HG02938 (cell line): ENCODE results near the gene FHOD3.
A peak's percentile ranks its signal among the peaks of the same experiment; 100 is the strongest.

Experiments
- ATAC-seq: cut with Tn5 transposase; IDR thresholded peaks from one replicate; pipeline ENCODE4 v1.9.1; 2021; ENCODE audit warnings: mild to moderate bottlenecking, moderate library complexity; ENCODE audit not compliant: unreplicated experiment

Gene FHOD3

DNA sequence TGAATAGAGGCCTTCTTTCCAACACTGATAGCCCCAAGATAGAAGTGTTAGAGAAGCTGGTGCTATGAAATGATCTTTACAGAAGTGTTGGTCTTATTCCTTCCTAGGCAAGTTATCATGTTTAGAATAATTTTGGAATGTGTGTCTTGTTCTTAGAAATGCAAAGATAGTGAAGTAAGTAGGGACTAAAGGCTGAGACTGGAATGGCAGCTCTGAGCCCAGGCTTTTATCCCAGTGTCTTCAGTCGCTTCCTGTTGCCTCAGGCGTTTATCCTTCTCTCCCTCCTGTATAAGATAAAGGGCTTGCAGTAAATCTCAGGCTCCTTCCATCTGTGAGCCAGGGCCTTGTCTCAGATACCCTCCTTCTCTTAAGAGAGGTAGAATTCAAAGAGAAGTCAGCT is 313.1 kb downstream of the FHOD3 start:
- ATAC-seq = no peak

DNA sequence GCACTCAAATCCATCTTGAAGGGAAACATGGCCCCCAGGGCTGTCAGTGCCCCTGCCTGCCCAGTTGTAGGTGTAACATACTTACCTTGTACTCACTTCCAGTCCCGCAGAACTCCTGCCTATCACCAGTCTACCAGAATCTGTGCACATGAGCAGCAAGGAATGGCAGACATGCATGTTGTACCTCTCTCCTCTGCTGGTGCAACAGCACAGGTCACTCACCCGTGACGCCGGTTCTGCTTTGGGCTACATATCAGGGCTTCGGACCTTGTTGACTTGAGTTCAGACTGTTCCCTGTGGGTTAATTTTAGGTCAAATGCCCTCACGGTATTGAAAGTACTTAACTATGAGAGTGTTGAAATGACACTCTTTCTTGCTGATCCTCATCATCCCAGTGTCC is 315.6 kb downstream of the FHOD3 start:
- ATAC-seq = no peak

DNA sequence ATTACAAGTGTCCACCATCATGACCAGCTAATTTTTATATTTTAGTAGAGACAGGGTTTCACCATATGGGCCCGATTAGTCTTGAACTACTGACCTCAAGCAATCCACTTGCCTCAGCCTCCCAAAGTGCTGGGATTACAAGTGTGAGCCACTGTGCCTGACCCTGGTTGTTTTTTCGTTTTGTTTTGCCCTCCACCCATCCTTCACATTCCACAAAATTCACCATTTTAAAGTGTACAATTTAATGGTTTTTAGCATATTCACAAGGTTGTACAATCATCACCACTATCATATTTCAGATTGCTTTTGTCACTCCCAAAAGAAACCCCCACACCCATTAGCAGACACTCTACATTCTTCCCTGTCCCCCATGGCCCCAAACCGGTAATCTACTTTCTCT is 316.3 kb downstream of the FHOD3 start:
- ATAC-seq = no peak

DNA sequence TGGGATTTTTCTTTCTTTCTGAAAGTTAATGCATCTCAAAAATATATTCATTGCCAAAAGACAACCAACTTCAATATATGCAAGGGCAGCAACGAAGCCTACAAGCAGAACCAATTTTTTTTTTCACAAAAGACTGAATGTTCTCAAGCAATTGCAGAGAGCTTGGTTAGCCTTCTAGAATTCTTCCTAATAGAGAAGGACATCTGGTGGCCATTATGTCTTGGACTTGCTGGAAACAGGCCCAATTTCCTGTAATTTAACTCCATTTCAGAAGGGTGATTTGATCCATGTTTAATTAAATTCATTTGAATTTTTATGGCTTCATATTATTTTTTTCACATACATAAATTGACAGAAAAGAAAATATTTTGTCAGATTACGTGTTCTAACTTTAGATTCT is 323.3 kb downstream of the FHOD3 start:
- ATAC-seq = no peak

DNA sequence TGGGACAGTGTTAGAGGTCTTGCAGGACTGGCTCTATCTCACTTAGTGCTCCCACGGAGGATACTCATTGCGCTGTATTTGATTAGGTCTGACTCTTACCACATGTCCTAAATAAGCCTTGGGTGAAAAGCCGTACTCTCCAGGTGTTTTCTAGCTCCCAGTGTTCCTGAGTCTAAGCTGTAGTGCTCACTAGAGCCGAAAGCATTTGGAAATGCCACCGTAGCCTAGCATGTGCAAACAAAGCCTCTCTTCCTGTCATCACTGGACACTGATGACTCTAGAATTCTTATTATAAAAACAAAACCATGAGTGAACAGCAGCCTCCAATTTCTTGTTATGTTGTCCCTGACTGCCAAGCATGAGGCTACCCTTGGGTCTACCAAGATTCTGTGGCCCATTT is 325.1 kb downstream of the FHOD3 start:
- no peak for ATAC-seq

DNA sequence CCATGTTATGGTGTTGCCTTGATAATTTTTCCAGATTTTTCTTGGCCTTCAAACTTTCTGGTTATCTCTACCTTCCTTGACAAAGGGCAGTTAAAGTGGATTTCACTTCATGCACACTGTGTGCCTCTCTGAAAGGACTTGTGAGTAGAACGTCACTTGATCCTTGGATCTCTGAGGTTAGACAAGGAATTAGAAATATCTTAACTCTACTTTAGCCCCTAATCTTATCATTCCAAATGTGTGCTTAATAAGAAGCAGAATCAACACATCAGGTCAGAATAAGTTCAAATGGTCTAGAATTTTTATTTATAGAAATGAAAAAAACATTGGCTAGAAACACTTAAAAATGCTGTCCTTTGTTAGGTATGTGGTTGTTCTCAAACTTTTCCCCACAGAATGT is 325.6 kb downstream of the FHOD3 start:
- ATAC-seq = no peak

DNA sequence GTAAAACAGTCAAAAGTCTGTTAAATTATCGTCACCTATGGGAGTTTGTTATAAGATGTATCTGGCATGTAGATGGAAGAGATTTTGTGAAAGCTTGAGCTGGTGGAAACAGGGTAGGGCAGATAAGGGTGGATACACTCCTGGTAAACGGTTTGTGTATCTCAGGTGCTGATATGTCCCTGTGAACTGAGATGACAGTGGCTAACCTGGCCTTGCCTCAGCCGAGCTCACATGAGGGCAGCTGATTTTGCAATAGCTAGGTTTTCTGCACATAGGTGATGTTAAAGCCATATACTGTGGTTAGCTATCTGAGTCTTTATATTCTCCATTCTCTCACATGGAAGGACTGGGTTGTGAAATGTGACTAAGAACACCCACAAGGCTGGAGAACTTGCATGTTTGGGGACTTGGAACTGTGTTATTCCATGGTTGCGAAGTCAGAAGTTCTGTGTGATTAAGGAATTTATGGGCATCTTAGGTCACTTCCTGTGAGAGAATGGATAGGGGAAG is 326.2 kb downstream of the FHOD3 start:
- ATAC-seq = no peak

DNA sequence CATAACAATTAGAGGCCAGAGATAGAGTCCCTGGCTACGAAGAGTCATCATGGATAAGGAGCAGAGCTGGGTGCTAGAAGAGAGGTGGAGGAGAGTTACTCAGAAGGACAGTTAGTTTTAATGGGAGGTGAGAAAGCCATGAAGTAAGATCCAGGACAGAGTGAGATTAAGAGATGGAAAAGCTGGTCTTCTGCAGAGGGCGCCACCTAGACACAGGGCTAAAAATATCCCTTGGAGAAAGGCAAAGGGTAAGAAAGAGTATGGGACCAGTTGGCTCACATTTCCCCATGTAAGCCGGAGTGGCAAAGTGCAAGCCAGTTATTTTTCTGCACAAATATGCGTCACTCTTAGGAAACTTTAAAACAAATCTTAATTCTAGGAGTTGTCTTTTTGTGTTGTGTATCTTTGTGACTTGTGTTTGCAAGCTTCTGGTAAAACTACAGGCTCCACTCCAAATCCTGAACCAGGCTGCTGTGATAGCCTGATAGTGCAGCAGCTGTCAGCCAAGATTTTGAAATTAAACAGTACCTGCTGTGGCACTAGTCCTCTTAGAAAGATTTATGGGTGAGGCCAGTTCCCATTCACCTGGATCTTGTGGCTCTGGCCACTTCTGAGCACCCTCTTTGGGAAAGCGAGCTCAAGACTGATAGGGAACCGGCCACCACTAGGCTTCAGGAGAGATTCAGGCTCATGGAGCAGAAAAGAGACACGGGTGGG is 327.1 kb downstream of the FHOD3 start:
- no peak for ATAC-seq

DNA sequence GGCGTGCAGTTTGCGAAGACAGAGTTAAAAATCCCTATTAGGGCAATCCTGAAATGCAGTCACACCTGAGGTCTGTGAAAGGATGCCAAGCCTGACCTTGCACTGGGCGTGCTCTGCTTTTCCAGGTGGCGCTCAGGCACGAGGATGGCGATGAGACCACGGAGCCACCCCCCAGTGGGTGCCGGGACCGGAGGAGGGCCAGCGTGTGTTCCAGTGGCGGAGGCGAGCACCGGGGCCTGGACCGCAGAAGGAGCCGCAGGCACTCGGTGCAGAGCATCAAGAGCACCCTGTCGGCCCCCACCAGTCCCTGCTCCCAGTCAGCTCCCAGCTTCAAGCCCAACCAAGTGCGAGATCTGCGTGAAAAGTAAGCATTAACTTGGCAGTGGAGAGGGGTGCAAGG is 327.9 kb downstream of the FHOD3 start:
- ATAC-seq = no peak

DNA sequence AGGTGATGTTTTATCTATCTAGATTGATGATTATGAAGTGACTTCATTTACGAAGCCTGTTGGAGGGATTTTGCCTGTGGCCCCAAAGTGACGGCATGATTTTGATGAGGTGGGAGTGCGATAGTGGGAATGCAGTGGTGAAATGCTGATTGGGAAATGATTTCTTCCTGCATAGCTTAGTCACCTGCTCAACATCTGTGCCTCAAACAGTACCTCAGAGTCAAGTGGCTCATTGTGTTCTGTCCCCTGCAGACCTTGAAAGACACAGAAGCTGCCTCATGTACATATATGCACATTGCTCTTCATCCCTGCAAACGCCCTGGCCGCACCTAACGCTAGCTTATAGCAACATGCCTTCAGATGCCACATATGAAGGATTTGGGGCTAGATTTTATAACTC is 330.1 kb downstream of the FHOD3 start:
- ATAC-seq = no peak

DNA sequence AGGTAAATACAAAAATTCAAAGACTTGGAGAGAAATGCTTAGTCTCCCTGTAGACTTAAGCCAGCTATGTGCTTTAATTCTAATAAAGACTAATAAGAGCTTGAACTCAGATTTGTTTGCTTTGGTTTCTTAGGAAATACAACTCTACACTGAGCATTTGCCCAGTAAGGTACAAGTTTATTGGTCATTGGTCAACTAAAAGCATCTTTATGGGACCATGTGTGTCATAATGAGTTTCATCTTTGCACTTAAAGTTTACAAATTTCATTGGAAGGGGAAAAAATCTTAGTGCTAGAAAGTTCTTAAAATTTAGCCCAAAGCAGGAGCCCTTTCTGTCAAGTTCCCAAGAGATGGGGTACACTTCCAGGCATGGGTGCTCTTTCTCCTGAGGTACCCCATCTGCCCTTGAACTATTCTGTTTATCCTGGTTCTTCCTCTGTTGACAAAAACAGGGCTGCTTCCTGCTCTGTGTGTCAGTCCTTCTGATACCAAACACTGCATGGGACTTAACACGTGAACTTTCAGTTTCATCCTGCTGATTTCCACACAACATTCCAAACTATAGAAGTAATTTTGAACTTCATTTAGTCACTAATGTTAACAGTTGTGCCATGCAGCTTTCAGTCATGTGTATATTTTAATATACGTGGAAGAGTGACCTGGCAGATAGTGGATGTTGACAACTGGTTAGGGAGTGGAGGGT is 331.1 kb downstream of the FHOD3 start:
- no peak for ATAC-seq

DNA sequence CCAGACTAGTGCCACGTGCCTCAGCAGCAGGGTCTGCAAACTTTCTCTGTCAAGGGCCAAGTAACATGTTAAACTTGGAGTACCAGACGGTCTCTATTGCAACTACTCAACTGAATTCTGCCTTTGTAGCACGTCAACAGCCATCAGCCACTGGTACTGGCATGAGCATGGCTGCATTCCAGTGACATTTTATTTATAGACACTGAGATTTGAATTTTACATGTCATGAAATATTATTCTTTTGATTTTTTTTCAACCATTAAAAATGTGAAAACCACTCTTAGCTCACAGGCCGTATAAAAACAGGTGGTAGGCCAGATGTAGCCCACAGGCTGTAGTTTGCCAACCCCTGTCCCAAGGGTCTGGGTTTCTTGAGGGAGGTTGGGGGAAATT is 331.6 kb downstream of the FHOD3 start:
- ATAC-seq = no peak

DNA sequence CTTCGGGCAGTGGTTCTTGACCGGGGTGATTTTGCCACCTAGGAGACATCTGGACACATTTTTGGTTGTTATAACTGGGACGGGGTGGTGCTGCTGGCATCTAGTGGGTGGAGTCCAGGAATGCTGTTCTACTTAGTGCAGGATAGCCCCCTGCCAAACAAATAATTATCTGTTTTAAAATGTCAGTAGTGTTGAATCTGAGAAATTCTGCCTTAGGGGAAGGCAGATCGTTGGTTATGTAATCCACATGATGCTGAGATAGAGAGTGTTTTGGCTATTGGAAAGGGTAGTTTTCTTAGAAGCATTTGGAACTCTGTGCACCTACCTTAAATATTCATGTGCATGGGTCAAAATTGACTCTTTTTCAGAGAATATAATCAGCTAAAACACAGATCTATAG is 332.3 kb downstream of the FHOD3 start:
- no peak for ATAC-seq

DNA sequence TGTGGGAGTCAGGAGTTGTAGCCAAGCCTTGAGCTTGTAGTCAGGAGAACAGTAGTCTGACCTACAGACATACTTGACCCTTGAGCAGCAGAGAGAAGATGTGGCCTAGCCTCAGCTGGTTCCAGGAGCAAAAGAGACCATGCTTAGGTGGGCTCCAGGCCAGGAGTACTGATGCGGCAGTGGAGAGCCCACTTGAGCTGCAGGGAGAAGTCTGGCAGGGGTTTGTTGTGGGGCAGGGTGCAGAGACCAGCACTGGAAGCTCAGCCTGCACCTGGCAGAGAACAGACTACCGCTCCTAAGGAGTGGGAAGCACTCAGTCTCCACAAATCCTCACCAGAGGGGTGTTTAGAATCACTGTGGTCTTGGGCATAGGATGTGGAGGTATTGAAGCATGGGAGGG is 333.4 kb downstream of the FHOD3 start:
- ATAC-seq = no peak

DNA sequence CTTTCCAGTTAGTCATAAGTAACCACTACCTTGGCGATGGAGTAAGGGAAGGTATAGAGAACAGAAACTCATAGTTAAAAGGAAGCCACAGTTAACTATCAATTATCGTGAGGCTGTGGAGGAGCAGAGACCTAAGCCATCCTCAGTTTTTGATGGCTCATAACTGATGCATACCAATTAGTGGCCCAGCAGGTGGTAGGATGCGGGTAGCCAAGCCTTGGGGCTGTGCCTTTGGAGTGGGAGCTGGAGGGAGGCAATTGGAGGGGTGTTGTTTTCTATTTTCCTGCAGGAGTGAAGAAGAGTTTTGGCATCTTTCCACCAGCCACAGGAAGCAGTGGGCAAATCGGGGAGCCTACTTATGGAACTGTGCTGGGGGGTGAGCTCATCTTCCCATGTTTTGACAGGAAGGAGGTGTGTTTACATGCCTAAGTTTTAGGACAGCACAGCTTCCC is 336.5 kb downstream of the FHOD3 start:
- peak; percentile 30 for ATAC-seq

DNA sequence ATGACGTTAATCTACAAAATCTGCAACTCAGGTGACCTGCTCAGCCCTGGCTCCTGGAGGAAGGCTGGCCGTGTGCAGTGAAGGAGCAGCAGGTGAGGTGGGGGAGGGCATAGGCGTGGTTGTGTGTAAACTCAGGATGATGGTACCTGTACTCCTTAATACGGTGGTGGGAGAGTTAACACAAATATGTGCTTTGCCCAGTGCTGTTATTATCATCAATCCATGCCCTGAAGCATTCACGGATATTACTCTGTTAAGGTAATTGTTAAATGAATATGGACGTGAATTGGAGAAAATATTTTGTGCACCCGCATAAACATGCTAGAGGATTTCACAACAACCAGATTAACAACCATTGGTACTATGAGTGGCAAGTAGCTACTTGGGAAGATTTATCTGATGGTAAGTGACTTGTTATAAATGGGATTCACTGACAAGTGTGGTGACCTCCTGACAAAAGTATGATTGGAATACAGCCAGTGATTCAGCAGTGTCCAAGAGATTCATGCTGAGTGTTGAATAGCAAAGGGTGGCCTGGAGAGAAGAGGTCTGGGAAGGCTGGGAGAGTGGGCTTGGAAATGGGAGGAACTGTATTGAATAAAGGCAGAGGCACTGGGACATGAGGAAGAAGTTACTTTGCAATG is 337.2 kb downstream of the FHOD3 start:
- no peak for ATAC-seq

DNA sequence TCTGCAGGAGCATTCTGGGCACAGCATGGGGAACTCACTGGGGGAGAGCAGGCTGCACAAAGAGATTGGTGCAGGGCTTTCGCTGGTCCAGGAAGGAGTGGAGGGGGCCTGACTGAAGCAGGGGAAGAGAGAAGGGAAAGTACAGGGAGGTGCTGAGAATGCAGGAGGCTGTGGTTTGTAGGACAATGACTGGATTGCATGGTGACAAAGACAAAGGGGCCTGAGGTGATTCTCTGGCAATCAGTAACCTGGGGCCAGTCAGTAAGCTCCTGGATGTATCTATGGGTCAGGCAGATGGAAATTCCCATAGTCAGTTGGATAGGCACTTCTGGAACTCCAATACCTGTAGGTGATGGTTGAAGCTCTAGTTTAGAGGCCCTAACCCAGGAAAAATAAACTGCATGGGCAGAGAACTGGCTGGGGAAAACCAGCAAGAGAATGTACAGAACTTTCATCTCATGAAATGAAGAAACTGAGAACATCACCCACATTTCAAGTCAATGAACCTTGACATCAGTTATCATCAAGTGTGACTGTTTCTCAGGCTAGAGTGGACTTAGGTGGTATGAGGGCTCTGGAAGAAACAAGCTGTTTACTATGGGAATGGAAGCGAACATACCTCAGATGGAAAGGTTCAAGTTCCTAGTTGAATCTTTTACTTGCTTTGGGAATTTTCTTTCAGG is 338.0 kb downstream of the FHOD3 start:
- peak; percentile 30 for ATAC-seq

DNA sequence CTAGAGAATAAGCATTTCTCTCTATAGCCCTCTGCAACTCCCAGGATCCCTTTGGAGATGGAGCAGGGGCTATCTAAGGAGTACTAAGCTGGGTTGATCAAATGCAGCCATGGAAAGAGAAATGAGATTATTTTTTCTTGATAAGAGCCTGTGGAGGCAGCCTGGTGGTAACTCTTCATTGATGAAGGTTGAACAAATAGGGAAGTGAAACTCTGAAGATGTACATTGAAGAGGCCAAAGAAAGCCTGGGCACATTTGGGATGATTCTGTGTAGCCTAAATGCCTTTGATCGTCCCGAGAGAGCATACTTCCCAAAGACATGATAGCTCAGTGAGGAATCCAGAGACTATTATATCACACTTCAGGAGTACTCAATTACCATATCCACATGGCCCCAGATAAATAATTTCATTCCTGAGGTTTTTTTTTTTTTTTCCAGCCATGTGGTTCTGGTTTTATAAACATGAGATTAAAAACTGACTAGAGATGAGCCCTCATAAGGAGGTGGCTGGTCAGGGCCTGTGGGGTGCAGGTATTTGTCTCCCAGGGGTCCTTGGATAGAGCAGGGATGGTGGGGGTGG is 338.8 kb downstream of the FHOD3 start:
- ATAC-seq = no peak

DNA sequence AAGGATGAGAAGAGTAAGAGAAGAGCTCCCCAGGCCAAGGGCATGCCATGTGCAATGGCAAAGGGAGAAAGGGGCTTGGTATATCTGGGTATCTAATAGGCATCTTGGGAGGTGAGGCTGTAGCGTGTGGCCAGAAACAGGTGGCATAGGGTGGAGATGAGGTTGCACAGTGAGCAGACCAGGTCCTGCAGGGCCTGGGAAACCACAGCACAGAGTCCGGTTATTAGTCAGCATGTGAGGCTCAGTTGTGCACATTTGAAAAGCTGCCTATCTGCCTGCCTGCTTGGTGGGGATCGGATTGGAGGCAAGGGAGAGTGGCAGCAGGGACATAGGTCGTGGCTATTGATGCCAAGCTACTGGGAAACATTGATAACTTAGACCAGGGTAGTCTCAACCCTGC is 340.7 kb downstream of the FHOD3 start:
- peak; percentile 91 for ATAC-seq

DNA sequence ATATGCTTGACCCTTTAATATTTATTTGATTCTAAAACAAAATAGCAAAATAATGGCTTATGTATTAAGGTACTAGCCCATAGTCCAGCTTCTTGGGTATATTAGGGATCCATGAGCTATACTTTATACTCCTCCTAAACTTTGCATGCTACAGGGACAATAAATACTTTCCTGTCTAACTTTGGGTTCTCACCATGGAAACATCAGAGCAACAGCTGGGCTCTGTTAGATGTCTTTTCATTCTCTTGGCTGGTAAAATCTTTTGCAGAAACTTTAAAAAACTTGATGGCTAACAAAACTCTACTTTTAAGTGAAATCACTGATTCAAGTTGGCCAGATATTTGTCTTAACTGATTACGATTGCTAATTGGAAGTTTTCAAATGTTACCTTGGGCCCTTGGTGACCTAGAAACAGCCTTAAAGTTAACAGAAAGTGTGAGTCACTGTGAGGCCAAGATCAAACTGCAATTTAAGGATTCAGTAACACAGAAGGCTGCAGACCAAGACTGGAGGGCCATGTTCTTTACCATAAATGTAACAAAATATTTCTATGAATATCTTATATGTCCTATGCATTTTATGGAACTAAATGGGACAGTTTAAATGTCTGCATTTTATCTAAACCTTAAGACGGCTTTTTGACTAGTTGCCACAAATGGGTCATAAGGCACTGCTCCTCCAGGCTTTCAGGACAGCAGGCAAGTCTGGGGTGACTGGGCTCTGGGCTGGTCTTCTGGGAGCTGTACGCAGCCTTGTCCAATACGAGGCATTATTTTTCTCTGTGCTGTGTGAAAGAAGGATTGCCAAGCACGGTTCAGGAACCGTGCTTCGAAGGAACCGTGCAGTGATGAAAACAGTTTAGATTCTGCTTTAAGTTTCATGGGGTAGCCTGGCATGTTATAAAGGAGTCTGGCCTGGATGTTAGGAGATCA is 342.8 kb downstream of the FHOD3 start:
- ATAC-seq = no peak
